ENCODE measurements around the gene RABL6.
"Not testable (repeated sequence)": the region's sequence is repeated elsewhere in the genome, so short reads cannot be mapped to it uniquely, and the experiment has no call there.

Gene RABL6

DNA sequence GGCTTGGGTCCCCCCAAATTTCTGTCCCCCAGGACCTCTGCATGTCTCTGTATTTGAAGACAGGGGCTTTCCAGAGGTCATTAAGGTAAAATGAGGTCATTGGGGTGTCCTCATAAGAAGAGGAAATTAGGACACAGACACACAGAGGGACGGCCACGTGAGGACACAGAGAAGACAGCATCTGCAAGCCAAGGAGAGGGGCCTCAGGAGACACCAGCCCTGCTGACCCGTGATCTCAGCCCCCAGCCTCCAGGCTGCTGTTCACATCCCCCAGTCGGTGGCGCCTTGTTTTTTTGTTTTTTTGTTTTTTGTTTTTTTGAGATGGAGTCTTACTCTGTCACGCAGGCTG is 12.8 kb upstream of the RABL6 start:
- no peak for DNase-seq

- DNase-seq = no peak
Observed at GRCh38 chr9:136796238-136796774, 11.4 kb upstream of the RABL6 start, which contains the start of gene CCDC183. TSS of gene CCDC183 (plus strand) at chr9:136796338. CDS start at chr9:136796398, 60 bp downstream.

DNA sequence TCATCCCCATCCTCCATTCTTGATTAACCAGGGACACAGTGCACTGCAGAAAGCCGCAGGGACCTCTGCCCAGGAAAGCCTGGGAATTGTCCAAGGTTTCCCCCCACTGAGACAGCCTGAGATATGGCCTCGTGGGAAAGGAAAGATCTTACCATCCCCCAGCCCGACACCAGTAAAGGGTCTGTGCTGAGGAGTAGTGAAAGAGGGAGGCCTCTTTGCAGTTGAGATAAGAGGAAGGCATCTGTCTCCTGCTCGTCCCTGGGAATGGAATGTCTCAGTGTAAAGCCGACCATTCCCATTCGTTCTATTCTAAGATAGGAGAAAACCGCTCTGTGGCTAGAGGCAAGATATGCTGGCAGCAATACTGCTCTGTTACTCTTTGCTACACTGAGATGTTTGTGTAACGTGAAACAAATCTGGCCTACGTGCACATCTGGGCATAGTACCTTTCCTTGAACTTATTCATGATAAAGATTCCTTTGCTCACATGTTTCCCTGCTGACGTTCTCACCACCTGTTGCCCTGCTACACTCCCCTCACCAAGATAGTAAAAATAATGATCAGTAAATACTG is 10.9 kb upstream of the RABL6 start:
- DNase-seq = not testable (repeated sequence)

DNA sequence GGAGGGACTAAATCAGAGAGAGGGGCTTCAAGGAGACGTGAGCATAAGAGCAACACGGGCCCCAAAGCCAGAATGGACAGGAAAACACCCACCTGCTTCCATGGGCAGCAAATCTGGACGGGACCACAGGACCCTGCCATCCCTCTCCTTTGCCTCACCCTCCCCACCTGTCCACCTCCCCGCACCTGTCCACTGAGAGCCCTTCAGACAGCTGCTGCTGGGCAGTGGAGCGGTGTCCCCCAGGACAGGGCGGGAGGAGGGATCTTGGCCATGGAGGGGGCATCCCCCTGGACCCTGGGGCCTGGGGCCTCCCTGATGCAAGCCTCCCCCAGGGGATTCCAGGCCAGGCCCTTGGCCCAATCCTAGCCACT is 9.1 kb upstream of the RABL6 start:
- DNase-seq = no peak

DNA sequence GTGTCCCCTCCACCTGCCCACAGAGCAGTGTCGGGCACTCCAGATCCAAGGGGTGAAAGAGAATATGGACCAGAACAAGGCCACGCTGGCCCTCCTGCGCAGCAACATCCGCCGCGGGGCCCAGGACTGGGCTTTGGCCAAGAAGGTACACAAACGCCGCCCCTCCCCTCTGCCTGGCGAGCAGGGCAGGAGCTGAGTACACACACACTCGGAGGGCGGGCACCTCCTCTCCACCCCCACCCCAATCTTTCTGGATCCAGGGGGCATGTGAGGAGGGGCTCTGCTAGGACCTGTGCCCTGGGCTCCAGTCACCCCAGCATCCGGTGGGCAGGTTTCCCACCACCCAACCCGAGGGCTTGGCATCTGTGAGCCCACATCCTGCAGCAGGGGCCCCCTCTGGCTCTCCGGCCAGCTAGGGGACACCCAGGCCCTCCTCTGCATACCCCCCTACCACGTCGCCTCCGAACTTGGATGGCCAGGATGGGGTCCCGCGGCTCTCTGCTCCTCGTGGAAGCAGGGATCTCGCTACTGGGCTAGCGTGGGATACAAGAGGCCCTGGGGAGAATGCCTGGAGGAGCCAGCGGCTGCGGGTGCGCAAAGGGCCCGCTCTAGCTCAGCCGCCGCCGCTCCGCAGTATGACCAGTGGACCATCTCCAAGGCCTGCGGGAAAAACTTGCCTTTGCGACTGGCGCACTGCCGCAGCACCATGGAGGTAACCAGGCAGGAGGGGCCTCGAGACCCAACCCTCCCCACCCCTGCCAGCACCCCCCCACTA is 8.5 kb upstream of the RABL6 start:
- DNase-seq = no peak

DNA sequence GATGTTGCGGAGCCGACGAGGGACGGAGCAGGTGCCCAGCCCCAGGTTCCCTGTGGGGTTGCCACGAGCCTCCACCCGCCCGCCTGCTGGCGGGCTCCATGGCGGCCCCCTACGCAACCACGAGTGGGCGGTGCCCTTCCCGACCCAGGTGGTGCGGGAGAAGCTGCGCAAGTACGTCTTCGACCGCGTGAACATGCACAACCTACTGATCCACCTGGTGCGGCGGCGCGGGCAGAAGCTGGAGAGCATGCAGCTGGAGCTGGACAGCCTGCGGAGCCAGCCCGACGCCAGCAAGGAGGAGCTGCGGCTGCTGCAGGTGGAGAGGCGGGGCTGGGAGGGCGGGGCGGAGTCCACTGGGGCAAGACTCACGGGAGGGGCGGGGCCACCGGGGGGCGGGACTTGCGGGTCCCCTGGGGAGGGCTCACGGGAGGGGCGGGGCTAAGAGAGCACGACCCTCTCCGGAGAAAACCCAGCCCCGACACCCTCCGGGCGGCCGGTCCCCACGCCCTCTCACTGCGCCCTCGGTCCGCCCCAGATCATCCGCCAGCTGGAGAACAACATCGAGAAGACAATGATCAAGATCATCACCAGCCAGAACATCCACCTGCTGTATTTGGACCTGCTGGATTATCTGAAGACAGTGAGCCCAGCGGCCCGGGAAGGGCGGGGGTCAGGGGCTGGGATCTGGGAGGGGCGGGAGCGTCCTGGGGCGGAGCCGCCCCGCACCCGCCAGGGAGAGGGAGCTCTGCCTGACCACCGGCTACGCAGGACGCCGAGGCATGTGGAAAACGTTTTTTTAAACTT is 7.7 kb upstream of the RABL6 start:
- DNase-seq = no peak

DNA sequence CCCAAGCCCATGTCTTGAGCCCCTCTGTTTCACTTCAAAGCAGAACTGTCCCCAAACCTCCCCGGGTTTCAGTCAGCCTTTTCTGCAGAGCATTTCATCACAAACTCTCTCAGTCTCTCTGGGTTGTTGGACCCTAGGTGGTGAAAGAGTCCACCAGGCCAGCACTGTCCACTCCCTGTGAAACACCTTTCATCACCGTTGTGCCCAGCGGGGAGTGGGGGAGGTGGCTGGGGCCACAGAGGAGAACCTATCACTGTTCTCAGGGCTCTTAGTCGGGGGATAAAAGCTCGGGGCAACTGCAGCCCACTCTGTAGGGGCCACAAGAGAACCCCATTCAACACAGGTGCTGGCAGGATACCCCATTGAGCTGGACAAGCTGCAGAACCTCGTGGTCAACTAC is 5.4 kb upstream of the RABL6 start:
- DNase-seq = no peak

- not testable (repeated sequence) for DNase-seq
Observed at GRCh38 chr9:136803009-136803550, 4.7 kb upstream of the RABL6 start.

DNA sequence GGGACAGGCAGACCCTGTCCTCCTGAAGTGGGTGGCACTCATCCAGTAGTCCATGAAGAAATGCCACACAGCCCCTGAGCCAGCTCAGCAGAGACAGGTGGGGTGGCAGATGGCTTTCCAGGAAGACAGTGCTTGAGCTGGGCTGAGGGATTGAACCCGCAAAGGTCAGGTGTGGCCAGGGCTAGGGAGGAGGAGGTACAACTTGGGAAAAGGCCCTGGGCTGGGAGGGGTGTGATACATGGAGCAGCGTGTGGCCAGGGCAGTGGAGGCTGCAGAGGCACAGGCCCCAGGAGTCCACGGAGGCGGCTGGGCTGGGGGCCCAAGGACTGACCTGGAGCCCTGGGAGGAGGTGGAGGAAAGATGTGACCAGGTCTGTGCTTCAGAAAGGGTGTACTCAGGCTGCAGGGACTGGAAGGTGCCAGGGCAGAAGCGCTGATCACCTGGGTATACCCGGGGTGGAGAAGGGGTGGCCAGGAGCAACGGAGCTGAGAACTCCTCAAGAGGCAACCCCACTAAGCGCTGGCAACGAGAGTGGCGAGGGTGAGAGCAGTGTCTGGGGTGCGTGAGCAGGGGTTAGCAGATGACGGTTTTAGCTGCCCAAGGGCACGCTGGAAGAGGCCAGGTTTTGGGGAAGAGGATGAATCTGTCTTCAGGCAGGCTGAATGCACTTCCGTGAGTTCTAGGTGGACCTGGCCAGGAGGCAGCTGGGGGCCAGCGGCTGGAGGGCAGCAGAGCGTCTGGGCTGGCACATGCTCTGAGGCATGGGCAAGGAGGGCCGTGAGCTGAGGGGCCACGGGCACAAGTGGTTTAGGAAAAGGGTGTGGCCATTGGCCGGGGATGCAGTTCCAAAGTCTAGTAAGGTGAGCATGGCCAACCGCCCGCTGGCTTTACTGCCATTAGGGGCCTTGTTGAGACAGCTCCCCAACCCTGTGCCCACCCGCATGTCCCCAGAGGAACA is 3.9 kb upstream of the RABL6 start:
- DNase-seq = no peak

DNA sequence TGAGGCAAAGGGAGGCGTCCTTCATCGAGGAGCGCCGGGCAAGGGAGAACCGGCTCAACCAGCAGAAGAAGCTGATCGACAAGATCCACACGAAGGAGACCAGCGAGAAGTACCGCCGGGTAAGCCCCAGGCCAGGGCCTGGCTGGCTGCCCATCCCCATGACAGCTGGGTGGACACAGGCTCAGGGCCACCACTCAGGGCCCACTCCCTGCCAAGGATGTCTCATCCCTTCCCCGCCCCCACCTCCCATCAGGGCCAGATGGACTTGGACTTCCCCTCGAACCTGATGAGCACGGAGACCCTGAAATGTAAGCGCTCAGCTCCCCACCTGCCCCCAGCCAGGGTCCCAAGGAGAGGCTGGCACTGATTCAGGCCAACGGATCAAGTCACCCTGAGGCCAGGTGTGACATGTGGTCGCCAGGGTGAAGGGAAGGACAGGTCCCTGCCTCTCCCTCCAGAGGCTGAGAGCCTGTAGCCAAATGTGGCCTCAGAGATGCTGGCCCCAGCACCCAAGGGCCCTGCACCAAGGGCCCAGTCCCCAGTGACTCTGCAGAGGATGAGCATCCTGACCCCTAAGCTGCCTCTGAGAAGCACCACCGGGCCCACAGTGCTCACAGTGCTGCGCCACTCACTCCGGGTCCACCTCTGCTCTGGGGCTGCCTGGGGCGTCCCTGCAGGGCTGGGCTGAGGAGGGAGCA is 3.1 kb upstream of the RABL6 start:
- DNase-seq = no peak

GRCh38 chr9:136805207-136805740 is 2.5 kb upstream of the RABL6 start:
- no peak for DNase-seq

DNA sequence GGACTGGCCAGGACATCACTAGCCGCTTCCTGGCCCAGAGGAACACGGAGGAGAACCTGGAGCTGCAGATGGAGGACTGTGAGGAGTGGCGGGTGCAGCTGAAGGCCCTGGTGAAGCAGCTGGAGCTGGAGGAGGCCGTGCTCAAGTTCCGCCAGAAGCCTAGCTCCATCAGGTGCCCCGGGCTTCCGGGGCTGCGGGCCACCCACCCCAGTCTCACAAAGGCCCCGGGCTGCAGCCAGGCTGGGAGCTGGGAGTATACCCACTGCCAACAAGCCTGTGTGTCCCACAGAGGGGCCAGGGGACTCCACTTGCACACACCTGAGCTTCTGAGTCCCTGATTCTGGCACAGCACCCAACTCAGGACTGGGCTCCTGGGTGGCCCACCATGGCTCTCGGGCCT is 1.7 kb upstream of the RABL6 start:
- no peak for DNase-seq

DNA sequence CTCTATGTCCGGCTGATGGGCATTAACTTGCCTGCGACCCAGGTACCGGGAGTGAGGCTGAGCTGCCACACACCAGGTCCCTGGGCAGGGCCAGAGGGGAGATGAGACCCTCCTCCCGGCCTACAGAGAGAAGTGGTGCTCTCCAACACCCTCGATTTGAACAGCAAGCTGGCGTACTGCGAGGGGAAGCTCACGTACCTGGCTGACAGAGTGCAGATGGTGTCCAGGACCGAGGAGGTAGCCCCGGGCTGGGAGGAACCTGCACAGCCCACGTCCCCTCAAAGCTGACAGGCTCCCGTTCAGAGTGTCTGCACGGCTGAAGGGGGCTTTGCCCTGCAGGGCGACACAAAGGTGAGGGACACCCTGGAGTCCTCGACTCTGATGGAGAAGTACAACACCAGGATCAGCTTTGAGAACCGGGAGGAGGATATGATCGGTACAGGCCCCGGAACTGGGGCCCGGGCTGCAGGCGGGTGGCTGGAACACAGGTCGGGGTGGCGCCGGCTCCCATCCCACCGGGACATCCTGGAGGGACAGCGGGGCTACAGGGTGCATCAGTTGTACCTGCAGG is 1.0 kb upstream of the RABL6 start:
- DNase-seq = no peak

GRCh38 chr9:136808075-136808805 is 492 bp downstream of the RABL6 start:
- DNase-seq = no peak

DNA sequence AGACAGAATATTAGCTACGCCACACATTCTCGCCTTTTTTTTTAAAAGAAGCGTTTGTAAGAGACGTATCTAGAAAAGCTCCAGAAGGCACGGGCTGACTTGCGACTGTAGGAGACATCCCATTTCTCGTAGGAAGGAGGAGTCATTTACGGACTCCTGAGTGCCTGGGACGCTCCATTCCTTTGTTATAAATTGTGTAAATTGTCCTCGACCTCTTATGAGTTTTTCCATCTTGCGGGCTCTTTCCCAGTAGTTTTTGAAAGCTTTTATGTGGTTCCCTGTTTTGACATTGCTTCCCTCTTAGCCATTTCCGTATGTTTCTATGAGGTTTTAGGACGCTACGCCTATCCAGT is 1.0 kb downstream of the RABL6 start:
- no peak for DNase-seq

GRCh38 chr9:136814725-136815421 is 7.1 kb downstream of the RABL6 start:
- DNase-seq = no peak

DNA sequence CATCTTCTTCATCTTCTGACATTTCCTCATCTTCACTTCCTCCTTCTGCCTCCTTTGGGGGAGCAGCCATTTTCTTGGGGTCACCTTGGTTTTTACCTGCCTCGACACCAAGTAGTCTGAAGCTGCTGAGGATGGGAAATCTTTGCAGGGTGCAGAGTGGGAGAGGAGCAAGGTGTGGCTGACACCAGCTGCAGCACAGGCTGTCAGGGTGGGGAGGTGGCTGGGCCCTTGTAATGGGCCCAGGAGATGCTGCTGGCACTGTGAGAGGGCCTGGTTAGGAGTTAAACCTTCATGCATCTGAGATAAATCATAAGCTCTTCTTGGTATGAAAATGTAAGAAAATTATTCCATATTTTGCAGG is 7.7 kb downstream of the RABL6 start:
- no peak for DNase-seq

GRCh38 chr9:136820971-136821825 is 13.4 kb downstream of the RABL6 start:
- DNase-seq = peak; percentile 23

All from fibroblast of skin of abdomen (primary cell).